ENCODE data around the gene CFAP97D1. TPM values are rescaled to one million over a fixed set of nuclear protein-coding genes. Genes with fewer than 3 reads are reported as not detected.
"Not testable (repeated sequence)": the region's sequence is repeated elsewhere in the genome, so short reads cannot be mapped to it uniquely, and the experiment has no call there.

Gene CFAP97D1
- total RNA-seq, 2 experiments from 2014 or later, result not detected

GRCh38 chr17:43788540-43788939 lies 8.3 kb downstream of the CFAP97D1 start:
- H3K4me1 Mint-ChIP-seq, result peaks cover 3% of the 10 kb centered on the region
- no peak overlapping the region for H3K27ac Mint-ChIP-seq
- ATAC-seq (no peak), DNase-seq (no peak)
- H3K36me3 Mint-ChIP-seq, result no peaks in the 10 kb centered on the region
- CTCF ChIA-PET, result no interaction called here
- peaks cover 40% of the 10 kb centered on the region for H3K27me3 Mint-ChIP-seq
- no peak overlapping the region for H3K4me3 Mint-ChIP-seq
- H3K9me3 Mint-ChIP-seq (ENCODE audit: low read depth), result no peaks in the 10 kb centered on the region

- H3K9me3 Mint-ChIP-seq (ENCODE audit: low read depth), result no peaks in the 10 kb centered on the region
Observed at GRCh38 chr17:43789482-43789881, 9.2 kb downstream of the CFAP97D1 start.

GRCh38 chr17:43790311-43790940 lies 10.2 kb downstream of the CFAP97D1 start:
- CTCF ChIA-PET, result interaction anchor here (1.3 kb wide), 1 partner anchor 25 kb away, joined by 3 read pairs; no protein-coding TSS in a partner anchor
- Mint-ChIP-seq H3K27me3 (peaks cover 38% of the 10 kb centered on the region), H3K9me3 (ENCODE audit: low read depth) (no peaks in the 10 kb centered on the region), H3K4me1 (no peaks in the 10 kb centered on the region), H3K27ac (no peak overlapping the region), H3K4me3 (no peak overlapping the region), H3K36me3 (no peaks in the 10 kb centered on the region)
- DNase-seq, result no peak
- ATAC-seq, result no peak

More at GRCh38 chr17:43789482-43789881, 9.2 kb downstream of the CFAP97D1 start:
- H3K27me3 Mint-ChIP-seq, result peaks cover 38% of the 10 kb centered on the region
- ATAC-seq (no peak), DNase-seq (no peak)
- no peak overlapping the region for H3K4me3 Mint-ChIP-seq
- CTCF ChIA-PET, result interaction anchor here (1.3 kb wide), 1 partner anchor 24 kb away, joined by 3 read pairs; no protein-coding TSS in a partner anchor
- H3K4me1 Mint-ChIP-seq, result peaks cover 1% of the 10 kb centered on the region
- no peaks in the 10 kb centered on the region for H3K36me3 Mint-ChIP-seq
- H3K27ac Mint-ChIP-seq, result no peak overlapping the region

GRCh38 chr17:43791589-43791988 lies 11.4 kb downstream of the CFAP97D1 start:
- Mint-ChIP-seq H3K36me3 (no peaks in the 10 kb centered on the region), H3K9me3 (ENCODE audit: low read depth) (no peaks in the 10 kb centered on the region), H3K27me3 (peaks cover 48% of the 10 kb centered on the region), H3K4me1 (no peaks in the 10 kb centered on the region), H3K27ac (no peak overlapping the region), H3K4me3 (no peak overlapping the region)
- no peak for DNase-seq
- CTCF ChIA-PET, result interaction anchor here (1.2 to 1.7 kb wide), 2 partner anchors 24 to 214 kb away, joined by 3 read pairs; no protein-coding TSS in a partner anchor
- ATAC-seq, result no peak

GRCh38 chr17:43792668-43793067 lies 12.4 kb downstream of the CFAP97D1 start:
- H3K27ac Mint-ChIP-seq; H3K36me3 Mint-ChIP-seq; H3K4me3 Mint-ChIP-seq; H3K4me1 Mint-ChIP-seq; H3K9me3 Mint-ChIP-seq (ENCODE audit: low read depth); DNase-seq; ATAC-seq: not testable (repeated sequence)
- CTCF ChIA-PET, result interaction anchor here (1.2 to 1.7 kb wide), 2 partner anchors 25 to 215 kb away, joined by 3 read pairs; no protein-coding TSS in a partner anchor
- peaks cover 56% of the 10 kb centered on the region for H3K27me3 Mint-ChIP-seq

GRCh38 chr17:43798024-43798423 lies 17.8 kb downstream of the CFAP97D1 start:
- H3K4me1 Mint-ChIP-seq; DNase-seq; CTCF ChIA-PET; ATAC-seq; H3K4me3 Mint-ChIP-seq; H3K36me3 Mint-ChIP-seq; H3K9me3 Mint-ChIP-seq (ENCODE audit: low read depth); H3K27ac Mint-ChIP-seq: not testable (repeated sequence)
- H3K27me3 Mint-ChIP-seq, result peaks cover 62% of the 10 kb centered on the region

GRCh38 chr17:43799047-43799446 lies 18.8 kb downstream of the CFAP97D1 start:
- CTCF ChIA-PET, result no interaction called here
- Mint-ChIP-seq H3K9me3 (ENCODE audit: low read depth) (no peaks in the 10 kb centered on the region), H3K36me3 (no peaks in the 10 kb centered on the region), H3K4me1 (no peaks in the 10 kb centered on the region), H3K27ac (no peak overlapping the region), H3K4me3 (no peak overlapping the region), H3K27me3 (peaks cover 64% of the 10 kb centered on the region)
- ATAC-seq (no peak), DNase-seq (no peak)

GRCh38 chr17:43800736-43801135 lies 20.5 kb downstream of the CFAP97D1 start:
- DNase-seq (no peak), ATAC-seq (no peak)
- Mint-ChIP-seq H3K4me3 (no peak overlapping the region), H3K27ac (no peak overlapping the region), H3K9me3 (ENCODE audit: low read depth) (no peaks in the 10 kb centered on the region), H3K36me3 (no peaks in the 10 kb centered on the region), H3K27me3 (peaks cover 67% of the 10 kb centered on the region), H3K4me1 (no peaks in the 10 kb centered on the region)
- CTCF ChIA-PET, result no interaction called here

GRCh38 chr17:43801844-43802243 lies 21.6 kb downstream of the CFAP97D1 start:
- no peak for ATAC-seq
- Mint-ChIP-seq H3K4me1 (no peaks in the 10 kb centered on the region), H3K4me3 (no peak overlapping the region), H3K9me3 (ENCODE audit: low read depth) (no peaks in the 10 kb centered on the region), H3K27me3 (peaks cover 60% of the 10 kb centered on the region), H3K36me3 (no peaks in the 10 kb centered on the region), H3K27ac (no peak overlapping the region)
- CTCF ChIA-PET, result no interaction called here
- DNase-seq, result no peak

GRCh38 chr17:43803758-43804157 lies 23.5 kb downstream of the CFAP97D1 start:
- H3K4me3 Mint-ChIP-seq, result no peak overlapping the region
- CTCF ChIA-PET, result no interaction called here
- no peaks in the 10 kb centered on the region for H3K36me3 Mint-ChIP-seq
- no peaks in the 10 kb centered on the region for H3K4me1 Mint-ChIP-seq
- ATAC-seq, result no peak
- peaks cover 57% of the 10 kb centered on the region for H3K27me3 Mint-ChIP-seq
- H3K27ac Mint-ChIP-seq, result no peak overlapping the region
- DNase-seq, result no peak
- no peaks in the 10 kb centered on the region for H3K9me3 Mint-ChIP-seq (ENCODE audit: low read depth)

- H3K36me3 Mint-ChIP-seq, result no peaks in the 10 kb centered on the region
- ATAC-seq (no peak), DNase-seq (no peak)
- CTCF ChIA-PET, result no interaction called here
- peaks cover 56% of the 10 kb centered on the region for H3K27me3 Mint-ChIP-seq
- no peak overlapping the region for H3K4me3 Mint-ChIP-seq
- H3K9me3 Mint-ChIP-seq (ENCODE audit: low read depth), result no peaks in the 10 kb centered on the region
- H3K4me1 Mint-ChIP-seq, result no peaks in the 10 kb centered on the region
- no peak overlapping the region for H3K27ac Mint-ChIP-seq
Observed at GRCh38 chr17:43805117-43805516, 24.9 kb downstream of the CFAP97D1 start.

GRCh38 chr17:43808076-43808475 lies 27.8 kb downstream of the CFAP97D1 start:
- no peak overlapping the region for H3K27ac Mint-ChIP-seq
- no peaks in the 10 kb centered on the region for H3K4me1 Mint-ChIP-seq
- H3K9me3 Mint-ChIP-seq (ENCODE audit: low read depth), result no peaks in the 10 kb centered on the region
- peaks cover 52% of the 10 kb centered on the region for H3K27me3 Mint-ChIP-seq
- H3K36me3 Mint-ChIP-seq, result no peaks in the 10 kb centered on the region
- CTCF ChIA-PET, result no interaction called here
- H3K4me3 Mint-ChIP-seq, result no peak overlapping the region
- ATAC-seq (no peak), DNase-seq (no peak)

GRCh38 chr17:43809121-43809520 lies 28.9 kb downstream of the CFAP97D1 start:
- Mint-ChIP-seq H3K9me3 (ENCODE audit: low read depth) (no peaks in the 10 kb centered on the region), H3K27ac (no peak overlapping the region), H3K4me1 (no peaks in the 10 kb centered on the region), H3K4me3 (no peak overlapping the region), H3K36me3 (no peaks in the 10 kb centered on the region), H3K27me3 (peaks cover 46% of the 10 kb centered on the region)
- CTCF ChIA-PET, result interaction anchor here (0.8 kb wide), 1 partner anchor 43 kb away, joined by 4 read pairs; no protein-coding TSS in a partner anchor
- ATAC-seq (no peak), DNase-seq (no peak)

- no peak for DNase-seq
- Mint-ChIP-seq H3K27me3 (peaks cover 34% of the 10 kb centered on the region), H3K4me3 (no peak overlapping the region), H3K4me1 (no peaks in the 10 kb centered on the region), H3K36me3 (no peaks in the 10 kb centered on the region), H3K9me3 (ENCODE audit: low read depth) (no peaks in the 10 kb centered on the region), H3K27ac (no peak overlapping the region)
- CTCF ChIA-PET, result no interaction called here
- ATAC-seq, result no peak
Observed at GRCh38 chr17:43810226-43810715, 30.0 kb downstream of the CFAP97D1 start.

Measured in activated CD8-positive, alpha-beta memory T cell treated with anti-CD3 and anti-CD28 coated beads, Interleukin-2, amount 10 ng/mL, durations not matched to agents 7 days and 5 days (primary cell).